IgD-negative memory B cell (primary cell): Measurements from ENCODE around the gene RPL3. TPM values are rescaled to one million over a fixed set of nuclear protein-coding genes. Genes with fewer than 3 reads are reported as not detected.
"Not testable (repeated sequence)": the region's sequence is repeated elsewhere in the genome, so short reads cannot be mapped to it uniquely, and the experiment has no call there.

ENCODE experiments used
- H3K27ac Mint-ChIP-seq, 3 donors: one replicate each; pipeline ENCODE4 v1.8.0; 2020 to 2022; ENCODE audit warnings: mild to moderate bottlenecking in 3 of 3, mixed read lengths in 3 of 3, moderate library complexity in 1 of 3
- H3K27me3 Mint-ChIP-seq: one replicate; pipeline ENCODE4 v1.8.0; 2021; ENCODE audit warnings: mixed read lengths
- H3K36me3 Mint-ChIP-seq: one replicate; pipeline ENCODE4 v1.8.0; 2020; ENCODE audit warnings: mild to moderate bottlenecking, mixed read lengths
- H3K4me1 Mint-ChIP-seq, 3 donors: one replicate each; pipeline ENCODE4 v1.8.0; 2020 to 2022; ENCODE audit warnings: mixed read lengths in 3 of 3, mild to moderate bottlenecking in 1 of 3
- H3K4me3 Mint-ChIP-seq, 4 donors: one replicate each; pipeline ENCODE4 v1.8.0; 2020 to 2022; ENCODE audit warnings: mild to moderate bottlenecking in 4 of 4, mixed read lengths in 4 of 4, moderate library complexity in 3 of 4
- H3K9me3 Mint-ChIP-seq, 3 donors: one replicate each; pipeline ENCODE4 v1.8.0; 2020 to 2021; ENCODE audit warnings: mixed read lengths in 3 of 3, mild to moderate bottlenecking in 1 of 3
- polyA plus RNA-seq: library from polyadenylated mRNA; unstranded; fragments of 300-500 nt; fragmentation: Illumina TruSeq; gene quantifications from one replicate; pipeline ENCODE4 v1.2.3, GENCODE V29; 2021

The RPL3 gene
- polyA plus RNA-seq, 1 donor from 2014 or later = 4,030 TPM

DNA sequence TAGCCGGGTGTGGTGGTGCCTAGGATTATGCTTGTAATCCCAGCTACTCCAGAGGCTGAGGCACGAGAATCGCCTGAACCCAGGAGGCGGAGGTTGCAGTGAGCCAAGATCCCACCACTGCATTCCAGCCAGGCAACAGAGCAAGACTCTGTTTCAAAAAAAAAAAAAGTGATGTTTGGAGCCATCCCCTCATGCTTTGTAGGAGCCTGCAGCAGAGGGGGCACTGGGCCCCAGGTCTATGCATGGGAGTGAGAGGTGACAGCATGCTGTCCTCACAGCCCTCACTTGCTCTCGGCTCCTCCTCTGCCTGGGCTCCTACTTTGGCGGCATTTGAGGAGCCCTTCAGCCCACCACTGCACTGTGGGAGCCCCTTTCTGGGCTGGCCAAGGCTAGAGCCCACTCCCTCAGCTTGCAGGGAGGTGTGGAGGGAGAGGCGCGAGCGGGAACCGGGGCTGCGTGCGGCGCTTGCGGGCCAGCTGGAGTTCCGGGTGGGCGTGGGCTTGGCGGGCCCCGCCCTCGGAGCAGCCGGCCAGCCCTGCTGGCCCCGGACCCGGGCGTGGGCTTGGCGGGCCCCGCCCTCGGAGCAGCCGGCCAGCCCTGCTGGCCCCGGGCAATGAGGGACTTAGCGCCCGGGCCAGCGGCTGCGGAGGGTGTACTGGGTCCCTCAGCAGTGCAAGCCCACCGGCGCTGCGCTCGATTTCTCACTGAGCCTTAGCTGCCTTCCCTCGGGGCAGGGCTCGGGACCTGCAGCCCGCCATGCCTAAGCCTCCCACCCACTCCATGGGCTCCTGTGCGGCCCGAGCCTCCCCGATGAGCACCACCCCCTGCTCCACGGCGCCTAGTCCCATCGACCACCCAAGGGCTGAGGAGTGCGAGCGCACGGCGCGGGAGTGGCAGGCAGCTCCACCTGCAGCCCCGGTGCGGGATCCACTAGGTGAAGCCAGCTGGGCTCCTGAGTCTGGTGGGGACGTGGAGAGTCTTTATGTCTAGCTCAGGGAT lies 38.0 kb upstream of the RPL3 start:
- not testable (repeated sequence) for H3K36me3 Mint-ChIP-seq, H3K4me1 Mint-ChIP-seq, H3K27me3 Mint-ChIP-seq, H3K27ac Mint-ChIP-seq, H3K9me3 Mint-ChIP-seq, H3K4me3 Mint-ChIP-seq

DNA sequence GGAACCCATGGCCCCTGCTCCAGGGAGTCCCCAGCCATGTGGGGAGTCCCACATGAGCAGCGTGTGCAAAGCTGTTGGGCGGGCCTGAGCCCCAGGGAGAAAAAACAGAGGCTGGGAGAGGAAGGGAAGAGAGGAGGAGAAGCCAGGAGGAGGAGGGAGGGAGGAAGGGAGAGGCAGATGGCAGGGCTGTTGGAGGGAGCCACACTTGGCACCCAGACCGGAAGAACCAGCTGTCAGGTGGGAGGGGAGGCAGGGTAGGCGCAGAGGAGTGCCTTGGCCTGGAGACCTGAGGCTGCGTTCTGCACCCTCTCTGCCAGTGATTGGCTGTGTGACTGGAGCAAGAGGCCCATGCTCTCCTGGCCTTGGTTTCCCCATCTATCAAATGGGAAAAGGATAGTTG lies 37.0 kb upstream of the RPL3 start:
- no peak overlapping the region for H3K4me3 Mint-ChIP-seq
- no peaks in the 10 kb centered on the region for H3K9me3 Mint-ChIP-seq
- no peak overlapping the region for H3K27ac Mint-ChIP-seq
- peaks cover 5 to 12% (median 6%) of the 10 kb centered on the region in 3 donors for H3K4me1 Mint-ChIP-seq
- H3K27me3 Mint-ChIP-seq = peaks cover 4% of the 10 kb centered on the region
- H3K36me3 Mint-ChIP-seq = peaks cover 4% of the 10 kb centered on the region

DNA sequence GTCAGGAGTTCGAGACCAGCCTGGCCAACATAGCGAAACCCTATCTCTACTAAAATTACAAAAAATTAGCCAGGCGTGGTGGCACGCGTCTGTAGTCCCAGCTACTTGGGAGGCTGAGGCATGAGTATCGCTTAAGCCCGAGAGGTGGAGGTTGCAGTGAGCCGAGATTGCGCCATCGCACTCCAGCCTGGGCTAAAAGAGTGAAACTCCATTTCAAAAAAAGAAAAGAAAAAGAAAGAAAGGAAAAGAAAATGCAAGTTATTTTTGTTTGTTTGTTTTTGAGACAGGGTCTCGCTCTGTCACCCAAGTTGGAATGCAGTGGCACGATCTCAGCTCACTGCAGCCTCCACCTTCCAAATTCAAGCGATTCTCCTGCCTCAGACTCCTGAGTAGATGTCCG lies 36.4 kb upstream of the RPL3 start:
- H3K27me3 Mint-ChIP-seq, H3K4me3 Mint-ChIP-seq, H3K27ac Mint-ChIP-seq, H3K36me3 Mint-ChIP-seq, H3K9me3 Mint-ChIP-seq: not testable (repeated sequence)
- H3K4me1 Mint-ChIP-seq = peaks cover 8 to 15% (median 13%) of the 10 kb centered on the region in 3 donors

DNA sequence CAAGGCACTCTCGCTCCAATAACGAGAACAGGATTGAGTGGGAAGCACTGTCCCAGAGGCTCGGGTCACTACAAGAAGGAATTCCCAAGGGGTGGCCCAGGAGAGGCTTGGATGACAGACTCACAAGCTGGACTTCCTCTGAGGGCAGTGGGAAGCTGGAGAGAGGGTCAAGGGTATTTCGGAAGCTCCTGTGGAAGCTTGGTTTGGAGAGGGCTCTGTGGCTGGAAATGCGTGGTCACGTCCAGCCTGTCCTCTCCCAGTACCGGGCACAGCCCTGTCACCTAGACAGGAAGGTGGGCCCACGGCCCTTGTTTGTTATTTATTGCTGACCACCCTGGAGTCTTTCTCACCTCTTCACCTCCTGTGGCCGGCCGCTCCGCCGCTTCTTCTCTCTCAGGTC lies 35.7 kb upstream of the RPL3 start:
- H3K36me3 Mint-ChIP-seq = peaks cover under 1% of the 10 kb centered on the region
- H3K27me3 Mint-ChIP-seq = peaks cover 4% of the 10 kb centered on the region
- no peak overlapping the region for H3K4me3 Mint-ChIP-seq
- H3K4me1 Mint-ChIP-seq = peaks cover 12 to 21% (median 16%) of the 10 kb centered on the region in 3 donors
- no peaks in the 10 kb centered on the region for H3K9me3 Mint-ChIP-seq
- H3K27ac Mint-ChIP-seq = no peak overlapping the region

DNA sequence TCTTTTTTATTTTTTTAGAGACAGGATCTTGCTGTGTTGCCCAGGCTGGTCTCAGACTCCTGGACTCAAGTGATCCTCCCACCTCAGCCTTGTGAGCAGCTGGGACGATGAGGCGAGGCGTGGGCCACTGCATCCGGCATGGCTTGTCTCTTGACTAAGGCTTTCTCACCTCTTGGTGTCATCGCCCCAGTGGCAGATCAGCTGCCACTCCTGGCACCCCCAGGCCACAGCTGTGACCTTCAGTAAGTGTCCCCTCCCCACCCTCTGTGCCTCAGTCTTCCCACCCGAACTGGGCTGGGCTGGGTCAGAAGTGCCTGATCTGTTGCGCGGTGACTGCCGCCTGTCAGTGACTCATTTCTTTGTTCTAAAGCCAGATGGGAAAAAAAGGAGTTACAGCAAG lies 33.9 kb upstream of the RPL3 start:
- peak overlapping the region in 1 of 3 donors; percentile 18 for H3K27ac Mint-ChIP-seq

DNA sequence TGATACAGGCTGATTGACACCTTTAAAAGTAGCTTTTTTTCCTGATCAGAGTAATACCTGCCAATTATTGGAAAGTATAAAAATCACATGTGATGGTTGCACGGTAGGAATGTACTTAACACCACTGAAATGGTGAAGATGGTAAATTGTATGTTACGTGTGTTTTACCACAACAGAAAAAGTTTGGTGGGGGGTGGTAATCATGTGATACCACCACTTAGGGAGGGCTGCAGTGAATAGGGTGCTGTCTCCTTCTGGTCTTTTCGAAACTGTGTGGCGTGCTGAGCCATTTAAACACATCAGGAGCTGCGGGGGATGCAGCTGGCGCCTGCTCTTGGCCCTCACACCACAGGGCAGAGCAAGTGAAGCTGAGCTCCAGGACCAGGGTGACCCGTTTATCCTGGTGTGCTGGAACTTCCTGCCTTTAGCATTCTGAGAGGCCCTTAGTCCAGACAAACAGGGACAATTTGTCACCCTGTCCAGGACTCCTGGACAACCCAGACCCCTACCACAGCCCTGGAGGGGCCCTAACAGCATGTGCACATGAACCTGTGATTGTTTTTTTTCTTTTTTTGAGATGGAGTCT lies 33.0 kb upstream of the RPL3 start:
- H3K27ac Mint-ChIP-seq = peak overlapping the region in 1 of 3 donors; percentile 70
- no peaks in the 10 kb centered on the region for H3K36me3 Mint-ChIP-seq
- no peaks in the 10 kb centered on the region for H3K9me3 Mint-ChIP-seq
- H3K4me1 Mint-ChIP-seq = peaks cover 16 to 27% (median 20%) of the 10 kb centered on the region in 3 donors
- peaks cover 6% of the 10 kb centered on the region for H3K27me3 Mint-ChIP-seq
- H3K4me3 Mint-ChIP-seq = no peak overlapping the region

More for the DNA sequence above, 33.9 kb upstream of the RPL3 start:
- H3K4me3 Mint-ChIP-seq = no peak overlapping the region
- H3K27me3 Mint-ChIP-seq = peaks cover 6% of the 10 kb centered on the region
- H3K36me3 Mint-ChIP-seq = no peaks in the 10 kb centered on the region
- H3K9me3 Mint-ChIP-seq = no peaks in the 10 kb centered on the region
- peaks cover 16 to 27% (median 20%) of the 10 kb centered on the region in 3 donors for H3K4me1 Mint-ChIP-seq

DNA sequence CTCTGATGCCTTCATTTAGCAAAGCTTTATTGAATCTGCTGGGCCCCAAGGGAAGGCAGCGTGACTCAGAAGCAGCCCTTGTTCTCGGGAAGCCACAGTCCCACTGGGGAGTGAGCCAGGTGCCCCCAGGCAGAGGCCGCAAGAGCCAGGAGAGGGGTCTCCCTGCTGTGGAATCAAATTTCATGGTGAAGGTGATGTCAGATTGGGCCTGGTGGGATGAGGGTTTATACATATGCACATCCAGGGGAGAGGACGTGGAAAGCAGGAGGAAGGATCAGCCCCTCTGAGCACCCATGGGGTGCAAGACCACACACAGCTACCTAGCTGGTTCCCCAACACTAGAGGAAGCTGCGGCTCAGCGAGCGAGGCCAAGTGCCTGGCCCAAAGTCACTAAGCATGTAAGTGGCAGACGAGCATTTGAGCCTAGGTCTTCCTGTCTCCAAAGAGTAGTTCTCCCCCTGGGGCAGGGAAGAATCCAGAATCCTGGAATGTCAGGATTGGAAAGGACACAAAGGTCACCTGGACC lies 32.3 kb upstream of the RPL3 start:
- peak overlapping the region in 2 of 3 donors; percentile 70 to 89 for H3K27ac Mint-ChIP-seq

DNA sequence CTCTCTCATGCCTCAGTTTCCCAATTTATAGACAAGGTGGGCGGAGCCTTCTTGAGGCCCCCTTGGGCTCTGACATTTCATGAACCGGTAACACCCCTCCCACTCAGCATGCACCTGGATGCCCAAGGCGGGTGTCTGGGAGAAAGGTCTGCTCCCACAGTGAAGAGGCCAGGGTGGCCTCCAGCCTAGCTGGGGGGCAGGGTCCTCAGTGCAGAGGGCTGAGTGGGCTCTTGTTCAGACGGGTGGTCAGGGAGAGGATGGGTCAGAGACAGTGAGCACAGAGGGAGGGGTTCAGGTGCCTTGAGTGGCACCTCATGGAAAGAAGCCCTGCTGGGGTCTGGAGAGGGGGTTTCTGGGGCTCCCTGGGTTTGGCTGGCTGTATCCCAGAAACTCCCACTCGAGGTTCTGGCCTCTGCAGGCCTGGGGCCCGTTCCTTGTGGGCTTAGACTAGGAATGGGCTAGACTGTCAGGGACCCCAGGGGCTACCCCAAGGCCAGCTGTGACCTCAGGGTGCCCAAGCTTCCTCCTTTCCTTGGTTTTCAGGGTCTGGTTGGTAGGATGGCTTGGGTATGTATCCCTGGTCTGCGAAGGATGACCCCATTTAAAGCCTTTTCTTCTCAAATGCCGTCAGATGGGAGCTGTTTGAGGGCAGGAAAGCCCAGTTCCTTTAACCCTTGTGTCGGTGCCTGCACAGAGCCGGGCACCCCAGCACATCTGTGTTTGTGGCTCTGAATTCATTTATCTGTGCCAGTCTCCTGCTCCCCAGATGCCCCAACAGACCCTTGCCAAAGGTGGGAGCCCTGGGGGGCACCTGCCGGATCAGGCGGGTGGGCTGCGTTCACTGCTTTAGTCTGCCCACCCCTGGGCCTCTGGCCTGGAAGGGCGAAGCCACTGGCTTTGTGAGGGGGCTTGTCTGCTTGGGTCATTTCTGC lies 31.6 kb upstream of the RPL3 start:
- Mint-ChIP-seq H3K36me3 (no peaks in the 10 kb centered on the region), H3K4me1 (peaks cover 16 to 27% (median 20%) of the 10 kb centered on the region in 3 donors), H3K27me3 (peaks cover 8% of the 10 kb centered on the region), H3K27ac (peak overlapping the region in 2 of 3 donors; percentile 70 to 89), H3K9me3 (no peaks in the 10 kb centered on the region), H3K4me3 (peak overlapping the region; percentile 68 to 92 (median 85))

More for the DNA sequence above, 32.3 kb upstream of the RPL3 start:
- no peaks in the 10 kb centered on the region for H3K9me3 Mint-ChIP-seq
- H3K4me1 Mint-ChIP-seq = peaks cover 16 to 27% (median 20%) of the 10 kb centered on the region in 3 donors
- H3K27me3 Mint-ChIP-seq = peaks cover 7% of the 10 kb centered on the region
- H3K36me3 Mint-ChIP-seq = no peaks in the 10 kb centered on the region
- H3K4me3 Mint-ChIP-seq = peak overlapping the region; percentile 49 to 92 (median 80)

DNA sequence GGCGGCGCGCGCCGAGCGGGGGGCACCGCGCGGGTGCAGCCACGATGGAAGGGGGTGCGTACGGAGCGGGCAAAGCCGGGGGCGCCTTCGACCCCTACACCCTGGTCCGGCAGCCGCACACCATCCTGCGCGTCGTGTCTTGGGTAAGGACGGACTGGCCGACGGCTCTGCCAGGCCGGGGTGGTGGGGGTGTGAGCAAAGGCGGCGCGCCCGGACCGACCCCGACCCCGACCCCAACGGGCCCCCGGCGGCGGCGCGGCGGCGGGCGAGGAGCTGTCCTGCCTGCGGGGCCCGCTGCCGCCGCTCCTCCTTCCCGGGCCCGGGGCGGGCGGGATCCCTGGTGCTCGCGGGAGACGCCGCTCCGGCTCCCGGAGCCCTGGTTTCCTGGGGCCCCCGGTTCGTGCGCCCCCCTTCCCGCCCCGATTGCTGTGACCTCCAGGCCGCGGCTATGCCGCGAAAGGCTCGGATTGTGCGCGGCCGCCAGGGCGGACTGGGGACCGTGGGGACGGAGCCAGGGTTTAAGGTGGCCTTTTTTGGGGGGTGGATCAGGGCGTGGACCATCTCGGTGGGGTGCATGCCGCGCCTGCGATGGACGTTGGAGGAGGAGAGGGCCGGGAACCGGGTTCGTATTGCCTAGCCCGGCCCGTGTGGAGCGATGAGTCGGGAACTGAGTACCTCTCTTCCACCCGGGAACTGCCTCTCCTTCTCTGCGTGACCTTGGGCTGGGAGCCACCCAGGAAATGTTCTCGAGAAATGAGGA lies 30.7 kb upstream of the RPL3 start, which contains the start of gene SYNGR1:
Gene SYNGR1 (plus strand): TSS at position 25 of the 760 bp plus-strand sequence. CDS start 20 bp downstream, at position 45.
- Mint-ChIP-seq H3K27me3 (peaks cover 8% of the 10 kb centered on the region), H3K4me3 (peak within 1 kb of the TSS; percentile 84 to 96 (median 92)), H3K27ac (peak within 1 kb of the TSS in 2 of 3 donors; percentile 70 to 89), H3K36me3 (no peaks in the 10 kb centered on the region), H3K9me3 (no peaks in the 10 kb centered on the region), H3K4me1 (peaks cover 16 to 27% (median 20%) of the 10 kb centered on the region in 3 donors)

DNA sequence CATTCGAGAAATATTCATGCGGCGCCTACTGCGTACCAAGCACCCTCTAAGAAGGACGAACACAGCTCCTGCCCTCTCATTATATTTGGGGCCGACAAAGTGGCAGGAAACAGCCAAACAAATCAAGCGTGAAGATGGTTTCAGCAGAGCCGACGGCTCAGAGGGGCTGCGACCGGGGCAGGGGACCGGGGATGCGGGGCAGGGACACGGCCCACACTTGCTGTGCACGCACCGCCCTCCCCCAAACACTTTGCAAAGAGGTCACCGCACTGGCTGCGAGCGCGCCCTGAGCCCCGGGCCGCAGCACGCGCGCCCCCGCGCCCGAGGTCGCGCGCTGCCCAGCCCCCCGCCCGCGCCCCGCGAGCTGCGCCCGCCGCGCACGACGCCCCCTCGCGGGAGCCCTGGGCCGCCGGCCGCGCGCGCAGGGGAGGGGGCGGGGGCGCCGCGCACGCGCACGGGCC lies 30.1 kb upstream of the RPL3 start:
- H3K27me3 Mint-ChIP-seq = peaks cover 10% of the 10 kb centered on the region
- peak overlapping the region; percentile 84 to 96 (median 92) for H3K4me3 Mint-ChIP-seq
- H3K4me1 Mint-ChIP-seq = peaks cover 20 to 27% (median 20%) of the 10 kb centered on the region in 3 donors
- H3K27ac Mint-ChIP-seq = peak overlapping the region in 1 of 3 donors; percentile 82
- no peaks in the 10 kb centered on the region for H3K9me3 Mint-ChIP-seq
- no peaks in the 10 kb centered on the region for H3K36me3 Mint-ChIP-seq

DNA sequence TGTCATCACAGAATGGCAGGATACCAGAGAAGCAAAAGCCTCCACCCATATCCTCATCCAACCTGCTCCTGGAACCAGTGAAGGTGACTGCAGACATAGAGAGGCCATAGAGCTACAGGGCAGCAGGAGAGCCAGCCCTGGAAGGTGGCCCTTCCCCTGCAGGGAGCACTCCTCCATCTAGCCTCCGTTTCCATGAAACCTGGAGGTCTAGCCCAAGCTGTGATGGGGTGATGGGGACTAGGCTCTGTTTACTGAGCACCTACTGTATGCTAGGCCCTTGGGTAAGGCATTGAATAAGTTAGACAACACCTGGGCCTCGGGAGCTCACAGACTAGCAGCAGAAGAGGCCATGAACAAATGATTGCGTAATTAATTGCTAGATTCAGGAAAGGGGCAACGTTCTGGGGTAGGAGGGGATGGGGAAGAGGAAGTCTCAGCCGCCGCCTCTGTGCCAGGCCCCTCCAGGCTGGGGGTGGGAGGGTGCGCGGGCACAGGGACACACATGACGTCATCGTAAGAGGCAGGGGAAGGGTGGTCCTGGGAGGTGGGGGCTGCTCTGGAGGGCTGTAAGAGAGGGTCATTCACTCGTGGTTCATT lies 29.6 kb upstream of the RPL3 start:
- Mint-ChIP-seq H3K4me1 (peaks cover 20 to 27% (median 22%) of the 10 kb centered on the region in 3 donors), H3K27ac (peak overlapping the region in 1 of 3 donors; percentile 82), H3K4me3 (peak overlapping the region; percentile 84 to 96 (median 92)), H3K36me3 (no peaks in the 10 kb centered on the region), H3K9me3 (no peaks in the 10 kb centered on the region), H3K27me3 (peaks cover 11% of the 10 kb centered on the region)

DNA sequence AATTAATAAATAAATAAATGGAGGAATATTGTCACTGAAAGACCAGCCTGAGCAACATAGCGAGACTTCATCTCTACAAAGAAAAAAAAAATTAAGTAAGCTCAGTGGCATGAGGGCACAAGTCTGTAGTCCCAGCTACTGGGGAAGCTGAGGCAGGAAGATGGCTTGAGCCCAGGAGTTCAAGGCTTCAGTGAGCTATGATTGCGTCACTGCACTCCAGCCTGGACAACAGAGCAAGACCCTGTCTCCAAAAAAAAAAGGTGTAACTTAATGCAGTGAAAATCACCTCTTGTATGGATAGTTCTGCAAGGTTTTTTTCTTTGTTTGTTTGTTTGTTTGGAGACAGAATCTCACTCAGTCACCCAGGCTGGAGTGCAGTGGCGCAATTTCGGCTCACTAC lies 25.8 kb upstream of the RPL3 start:
- H3K27ac Mint-ChIP-seq = no peak overlapping the region
- H3K9me3 Mint-ChIP-seq = no peaks in the 10 kb centered on the region
- no peak overlapping the region for H3K4me3 Mint-ChIP-seq
- peaks cover 10 to 12% (median 10%) of the 10 kb centered on the region in 3 donors for H3K4me1 Mint-ChIP-seq
- no peaks in the 10 kb centered on the region for H3K36me3 Mint-ChIP-seq
- peaks cover 9% of the 10 kb centered on the region for H3K27me3 Mint-ChIP-seq

DNA sequence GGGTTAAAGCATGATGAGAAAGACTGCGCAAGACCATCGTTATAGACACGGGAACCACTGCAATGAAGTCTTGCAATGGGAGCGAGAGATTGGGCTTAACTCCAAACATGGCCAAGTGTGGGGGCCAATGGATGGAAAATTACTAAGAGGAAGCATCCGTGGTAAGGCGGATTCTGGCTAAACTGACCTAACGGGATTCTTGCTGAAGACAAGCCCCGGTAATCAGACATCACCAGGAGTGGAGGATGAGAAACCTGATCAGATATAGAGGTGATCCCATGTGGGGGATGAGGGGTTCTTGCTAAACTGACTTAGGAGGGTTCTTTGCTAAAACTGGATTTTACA lies 24.6 kb upstream of the RPL3 start:
- no peaks in the 10 kb centered on the region for H3K9me3 Mint-ChIP-seq
- H3K27ac Mint-ChIP-seq = no peak overlapping the region
- H3K4me1 Mint-ChIP-seq = peaks cover 5 to 10% (median 8%) of the 10 kb centered on the region in 3 donors
- no peaks in the 10 kb centered on the region for H3K36me3 Mint-ChIP-seq
- H3K4me3 Mint-ChIP-seq = no peak overlapping the region
- peaks cover 7% of the 10 kb centered on the region for H3K27me3 Mint-ChIP-seq
